Activated T-helper 2 cell treated with anti-CD3 and anti-CD28 coated beads, Interferon-gamma antibody, Interleukin-2, Interleukin-4, amounts not matched to agents 10 μg/mL and 5 μg/mL and 100 μg/mL, durations not matched to agents 14 hours and 24 hours and 36 hours (primary cell): Measurements from ENCODE around the gene DCTPP1. TPM values are rescaled to one million over a fixed set of nuclear protein-coding genes. Genes with fewer than 3 reads are reported as not detected.
"Not testable (repeated sequence)": the region's sequence is repeated elsewhere in the genome, so short reads cannot be mapped to it uniquely, and the experiment has no call there.

Source experiments
- DNase-seq: peaks from one replicate; pipeline ENCODE4 v3.0.0; 2021; ENCODE audit warnings: low spot score
- H3K27ac Mint-ChIP-seq: one replicate; pipeline ENCODE4 v1.8.0; 2021; ENCODE audit warnings: mixed read lengths
- H3K27me3 Mint-ChIP-seq: one replicate; pipeline ENCODE4 v1.8.0; 2021; ENCODE audit warnings: low read depth, mixed read lengths
- H3K36me3 Mint-ChIP-seq: one replicate; pipeline ENCODE4 v1.8.0; 2021; ENCODE audit warnings: low read depth, mixed read lengths
- H3K4me1 Mint-ChIP-seq: one replicate; pipeline ENCODE4 v1.8.0; 2021; ENCODE audit warnings: low read depth, mixed read lengths
- H3K4me3 Mint-ChIP-seq: one replicate; pipeline ENCODE4 v1.8.0; 2021; ENCODE audit warnings: low read depth, mild to moderate bottlenecking, moderate library complexity, mixed read lengths
- H3K9me3 Mint-ChIP-seq: one replicate; pipeline ENCODE4 v1.8.0; 2021; ENCODE audit warnings: mixed read lengths
- intact Hi-C: fragments of 100-400 bp; cut with micrococcal nuclease; formaldehyde crosslinking; loops from one replicate; pipeline ENCODE4 v1.15.1; 2023
- total RNA-seq: library from RNA; stranded (reverse); gene quantifications from 2 replicates; pipeline ENCODE4 v1.2.3, GENCODE V29; 2022

DCTPP1 gene
- total RNA-seq, 1 donor from 2014 or later = 127 TPM

GRCh38 chr16:30399435-30400186 is 30.2 kb downstream of the DCTPP1 start:
- intact Hi-C loops = loop anchor here (1.0 to 10.0 kb wide), 3 partner anchors 10 to 305 kb away; partner anchors contain the start of genes CD2BP2, TBX6 and YPEL3
- Mint-ChIP-seq H3K27ac (peak overlapping the region; percentile 88), H3K27me3 (no peaks in the 10 kb centered on the region), H3K36me3 (peaks cover 28% of the 10 kb centered on the region), H3K4me1 (peaks cover 39% of the 10 kb centered on the region), H3K9me3 (no peaks in the 10 kb centered on the region), H3K4me3 (peak overlapping the region; percentile 86)
- no peak for DNase-seq

GRCh38 chr16:30398661-30399434 is 31.0 kb downstream of the DCTPP1 start:
- peak overlapping the region; percentile 42 for H3K4me3 Mint-ChIP-seq
- intact Hi-C loops = no loop called here

GRCh38 chr16:30397776-30398660 is 31.8 kb downstream of the DCTPP1 start:
- no peak for DNase-seq
- Mint-ChIP-seq H3K9me3 (no peaks in the 10 kb centered on the region), H3K36me3 (peaks cover 28% of the 10 kb centered on the region), H3K4me3 (no peak overlapping the region), H3K27ac (no peak overlapping the region), H3K27me3 (no peaks in the 10 kb centered on the region), H3K4me1 (peaks cover 41% of the 10 kb centered on the region)
- intact Hi-C loops = no loop called here

More at GRCh38 chr16:30398661-30399434, 31.0 kb downstream of the DCTPP1 start:
- peaks cover 28% of the 10 kb centered on the region for H3K36me3 Mint-ChIP-seq
- H3K27me3 Mint-ChIP-seq = no peaks in the 10 kb centered on the region
- H3K4me1 Mint-ChIP-seq = peaks cover 41% of the 10 kb centered on the region
- no peaks in the 10 kb centered on the region for H3K9me3 Mint-ChIP-seq
- DNase-seq = no peak
- peak overlapping the region; percentile 38 for H3K27ac Mint-ChIP-seq

GRCh38 chr16:30397056-30397455 is 32.8 kb downstream of the DCTPP1 start:
- intact Hi-C loops = no loop called here
- Mint-ChIP-seq H3K4me3 (peak overlapping the region; percentile 87), H3K27ac (no peak overlapping the region), H3K36me3 (peaks cover 28% of the 10 kb centered on the region), H3K27me3 (no peaks in the 10 kb centered on the region), H3K4me1 (peaks cover 41% of the 10 kb centered on the region), H3K9me3 (no peaks in the 10 kb centered on the region)
- no peak for DNase-seq

- intact Hi-C loops, H3K9me3 Mint-ChIP-seq, H3K27ac Mint-ChIP-seq, H3K27me3 Mint-ChIP-seq, DNase-seq: not testable (repeated sequence)
- Mint-ChIP-seq H3K36me3 (peaks cover 28% of the 10 kb centered on the region), H3K4me1 (peaks cover 40% of the 10 kb centered on the region), H3K4me3 (peak overlapping the region; percentile 87)
Observed at GRCh38 chr16:30396627-30397026, 33.2 kb downstream of the DCTPP1 start.

GRCh38 chr16:30395992-30396585 is 33.7 kb downstream of the DCTPP1 start:
- peak overlapping the region; percentile 87 for H3K4me3 Mint-ChIP-seq
- H3K4me1 Mint-ChIP-seq = peaks cover 37% of the 10 kb centered on the region
- no peak for DNase-seq
- H3K27me3 Mint-ChIP-seq = no peaks in the 10 kb centered on the region
- intact Hi-C loops = loop anchor here (1.0 kb wide), 1 partner anchor 14 kb away; the partner anchor contains the start of gene SEPTIN1
- peaks cover 28% of the 10 kb centered on the region for H3K36me3 Mint-ChIP-seq
- no peaks in the 10 kb centered on the region for H3K9me3 Mint-ChIP-seq
- peak overlapping the region; percentile 88 for H3K27ac Mint-ChIP-seq

GRCh38 chr16:30395155-30395991 is 34.5 kb downstream of the DCTPP1 start, which contains the start of gene ZNF48:
Gene ZNF48, plus strand, starts transcription at chr16:30395420. Its CDS starts 375 bp downstream, at chr16:30395795.
- DNase-seq = peak; percentile 41
- Mint-ChIP-seq H3K4me3 (peak within 1 kb of the TSS; percentile 87), H3K36me3 (peaks cover 28% of the 10 kb centered on the region), H3K9me3 (no peaks in the 10 kb centered on the region), H3K4me1 (peaks cover 33% of the 10 kb centered on the region), H3K27me3 (no peaks in the 10 kb centered on the region), H3K27ac (peak within 1 kb of the TSS; percentile 88)
- intact Hi-C loops = loop anchor here (1.0 kb wide), 1 partner anchor 13 kb away; the partner anchor contains the start of gene SEPTIN1

- peaks cover 26% of the 10 kb centered on the region for H3K4me1 Mint-ChIP-seq
- peak overlapping the region; percentile 86 for H3K4me3 Mint-ChIP-seq
- no peak for DNase-seq
- H3K36me3 Mint-ChIP-seq = peaks cover 28% of the 10 kb centered on the region
- H3K27ac Mint-ChIP-seq = peak overlapping the region; percentile 78
- H3K9me3 Mint-ChIP-seq = no peaks in the 10 kb centered on the region
- intact Hi-C loops = loop anchor here (1.0 kb wide), 1 partner anchor 12 kb away; the partner anchor contains the start of gene SEPTIN1
- no peaks in the 10 kb centered on the region for H3K27me3 Mint-ChIP-seq
Observed at GRCh38 chr16:30394592-30395154, 35.2 kb downstream of the DCTPP1 start.

GRCh38 chr16:30383521-30383920 is 46.3 kb downstream of the DCTPP1 start:
- Mint-ChIP-seq H3K27me3 (no peaks in the 10 kb centered on the region), H3K27ac (peak overlapping the region; percentile 97), H3K36me3 (peaks cover 29% of the 10 kb centered on the region), H3K4me1 (peaks cover 32% of the 10 kb centered on the region), H3K4me3 (peak overlapping the region; percentile 81), H3K9me3 (no peaks in the 10 kb centered on the region)
- intact Hi-C loops = no loop called here
- DNase-seq = no peak

GRCh38 chr16:30382111-30382881 is 47.5 kb downstream of the DCTPP1 start, which contains the start of gene SEPTIN1:
Gene SEPTIN1, minus strand, starts transcription at chr16:30382561. Its CDS starts 19 bp downstream, at chr16:30382542.
- H3K36me3 Mint-ChIP-seq = peaks cover 33% of the 10 kb centered on the region
- H3K9me3 Mint-ChIP-seq = no peaks in the 10 kb centered on the region
- intact Hi-C loops = loop anchor here (1.0 kb wide), 1 partner anchor 13 kb away; the partner anchor contains the start of gene ZNF48
- peak within 1 kb of the TSS; percentile 97 for H3K27ac Mint-ChIP-seq
- peaks cover 39% of the 10 kb centered on the region for H3K4me1 Mint-ChIP-seq
- peak within 1 kb of the TSS; percentile 81 for H3K4me3 Mint-ChIP-seq
- no peaks in the 10 kb centered on the region for H3K27me3 Mint-ChIP-seq
- peak; percentile 72 for DNase-seq
